ENCODE data around the gene MAP3K14. TPM values are rescaled to one million over a fixed set of nuclear protein-coding genes. Genes with fewer than 3 reads are reported as not detected.

MAP3K14 gene
- total and polyA plus RNA-seq, 12 donors = 6.7 to 24.1 (median 12.6) TPM

GRCh38 chr17:45355087-45355486 lies 38.3 kb upstream of the MAP3K14 start:
- Histone ChIP-seq H3K4me1 (peaks cover 0 to 8% (median 0%) of the 10 kb centered on the region in 9 donors), H3K4me3 (no peak overlapping the region), H3K27ac (no peak overlapping the region), H3K36me3 (no peaks in the 10 kb centered on the region), H3K27me3 (no peaks in the 10 kb centered on the region), H3K9me3 (peaks cover 0 to 15% (median 0%) of the 10 kb centered on the region in 11 donors)
- ATAC-seq (no peak), DNase-seq (no peak)
- intact Hi-C loops (cut with DNase I) = no loop called here
- WGBS, 2 donors = 68 to 75% methylated on average over 2 of the region's 2 CpGs
- no peak for TF ChIP-seq CTCF (IDR thresholded peaks at IDR 0.05)

- intact Hi-C loops (cut with DNase I) = no loop called here
- no peak overlapping the region for H3K27ac ChIP-seq
- no peaks in the 10 kb centered on the region for H3K27me3 ChIP-seq
- H3K9me3 ChIP-seq = peaks cover 0 to 15% (median 0%) of the 10 kb centered on the region in 11 donors
- ATAC-seq (peak in 1 of 8 donors; percentile 37), DNase-seq (no peak)
- no peak overlapping the region for H3K4me3 ChIP-seq
- TF ChIP-seq CTCF (IDR thresholded peaks at IDR 0.05) = no peak
- 70 to 81% methylated on average over 4 of the region's 4 CpGs for WGBS, 2 donors
- peaks cover 0 to 8% (median 0%) of the 10 kb centered on the region in 9 donors for H3K4me1 ChIP-seq
- no peaks in the 10 kb centered on the region for H3K36me3 ChIP-seq
Observed at GRCh38 chr17:45353043-45353442, 36.2 kb upstream of the MAP3K14 start.

- Histone ChIP-seq H3K36me3 (no peaks in the 10 kb centered on the region), H3K27me3 (no peaks in the 10 kb centered on the region), H3K9me3 (peaks cover 0 to 15% (median 0%) of the 10 kb centered on the region in 11 donors), H3K4me3 (no peak overlapping the region), H3K4me1 (peaks cover 0 to 15% (median 0%) of the 10 kb centered on the region in 9 donors), H3K27ac (no peak overlapping the region)
- no peak for TF ChIP-seq CTCF (IDR thresholded peaks at IDR 0.05)
- DNase-seq (no peak), ATAC-seq (no peak)
- WGBS, 2 donors = 96 to 99% methylated on average over 2 of the region's 2 CpGs
- intact Hi-C loops (cut with DNase I) = no loop called here
Observed at GRCh38 chr17:45351831-45352230, 35.0 kb upstream of the MAP3K14 start.

DNA sequence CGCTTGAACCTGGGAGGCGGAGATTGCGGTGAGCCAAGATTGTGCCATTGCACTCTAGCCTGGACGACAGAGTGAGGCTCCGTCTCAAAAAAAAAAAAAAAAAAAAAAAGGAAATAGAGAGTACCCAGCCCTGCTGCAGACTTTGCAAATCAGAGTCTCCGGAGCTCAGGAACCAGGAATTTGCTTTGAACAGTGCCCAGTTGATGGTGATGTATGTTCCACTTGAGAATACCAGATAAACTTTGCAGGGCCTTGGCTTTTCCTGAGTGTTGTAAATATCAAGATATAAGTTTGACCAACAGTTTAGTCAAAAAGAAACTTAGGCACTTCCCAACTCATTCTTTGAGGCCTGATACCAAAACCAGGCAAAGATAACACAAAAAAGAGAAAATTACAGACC lies 30.6 kb upstream of the MAP3K14 start:
- Histone ChIP-seq H3K4me1 (peaks cover 0 to 24% (median 0%) of the 10 kb centered on the region in 9 donors), H3K4me3 (no peak overlapping the region), H3K27me3 (no peaks in the 10 kb centered on the region), H3K9me3 (peaks cover 0 to 15% (median 0%) of the 10 kb centered on the region in 11 donors), H3K27ac (peak overlapping the region in 2 of 10 donors; percentile 13 to 70), H3K36me3 (no peaks in the 10 kb centered on the region)
- ATAC-seq (no peak), DNase-seq (no peak)
- TF ChIP-seq CTCF (IDR thresholded peaks at IDR 0.05) = no peak
- 61 to 72% methylated on average over 6 of the region's 6 CpGs for WGBS, 2 donors
- intact Hi-C loops (cut with DNase I) = no loop called here
